ENCODE results near the gene NQO2.
"Not testable (repeated sequence)": the region's sequence is repeated elsewhere in the genome, so short reads cannot be mapped to it uniquely, and the experiment has no call there.

The NQO2 gene

GRCh38 chr6:3026791-3027626 lies 27.3 kb downstream of the NQO2 start:
- in situ Hi-C loops (cut with HindIII; ENCODE audit: low sequenced_read_pairs) = no loop called here
- DNase-seq (ENCODE audit: low read depth) = no peak
- TF ChIP-seq CTCF (IDR thresholded peaks at IDR 0.05; ENCODE audit: low read depth, low read length, missing control alignments) = no peak
- H3K4me3 ChIP-seq (ENCODE audit: low read depth, low read length) = no peak overlapping the region

GRCh38 chr6:3028156-3028555 lies 28.5 kb downstream of the NQO2 start:
- H3K4me3 ChIP-seq (ENCODE audit: low read depth, low read length); DNase-seq (ENCODE audit: low read depth); in situ Hi-C loops (cut with HindIII; ENCODE audit: low sequenced_read_pairs): not testable (repeated sequence)

- no peak for TF ChIP-seq CTCF (IDR thresholded peaks at IDR 0.05; ENCODE audit: low read depth, low read length, missing control alignments)
- no peak overlapping the region for H3K4me3 ChIP-seq (ENCODE audit: low read depth, low read length)
- DNase-seq (ENCODE audit: low read depth) = no peak
- in situ Hi-C loops (cut with HindIII; ENCODE audit: low sequenced_read_pairs) = no loop called here
Measured at GRCh38 chr6:3031857-3032640, 32.4 kb downstream of the NQO2 start.

- DNase-seq (ENCODE audit: low read depth) = no peak
- no peak for TF ChIP-seq CTCF (IDR thresholded peaks at IDR 0.05; ENCODE audit: low read depth, low read length, missing control alignments)
- in situ Hi-C loops (cut with HindIII; ENCODE audit: low sequenced_read_pairs) = no loop called here
- no peak overlapping the region for H3K4me3 ChIP-seq (ENCODE audit: low read depth, low read length)
Measured at GRCh38 chr6:3032986-3033385, 33.3 kb downstream of the NQO2 start.

- in situ Hi-C loops (cut with HindIII; ENCODE audit: low sequenced_read_pairs) = no loop called here
- DNase-seq (ENCODE audit: low read depth) = no peak
- H3K4me3 ChIP-seq (ENCODE audit: low read depth, low read length) = no peak overlapping the region
- no peak for TF ChIP-seq CTCF (IDR thresholded peaks at IDR 0.05; ENCODE audit: low read depth, low read length, missing control alignments)
Measured at GRCh38 chr6:3033652-3034051, 34.0 kb downstream of the NQO2 start.

GRCh38 chr6:3035397-3035796 lies 35.7 kb downstream of the NQO2 start:
- in situ Hi-C loops (cut with HindIII; ENCODE audit: low sequenced_read_pairs) = no loop called here
- DNase-seq (ENCODE audit: low read depth) = no peak
- TF ChIP-seq CTCF (IDR thresholded peaks at IDR 0.05; ENCODE audit: low read depth, low read length, missing control alignments) = no peak
- H3K4me3 ChIP-seq (ENCODE audit: low read depth, low read length) = no peak overlapping the region

Measured in astrocyte of the cerebellum (primary cell).